Thyroid gland (tissue), 4 donors: ENCODE measurements around the gene PLXDC2. TPM values are rescaled to one million over a fixed set of nuclear protein-coding genes. Genes with fewer than 3 reads are reported as not detected.

Experiments used
- DNase-seq, 2 donors: peaks; one replicate each; pipeline ENCODE4 v3.0.0-alpha.2; 2019
- H3K27ac ChIP-seq, 3 donors: fragments of 200-600 bp; sonication (generic); 1 replicate in 2 of 3; 2 replicates in 1 of 3; pipeline ENCODE4 v1.5.1; 2016 to 2019; ENCODE audit warnings: mild to moderate bottlenecking in 1 of 3, moderate library complexity in 1 of 3
- H3K27me3 ChIP-seq: fragments of 200-600 bp; sonication (generic); one replicate; pipeline ENCODE4 v1.5.1; 2019
- H3K36me3 ChIP-seq, 2 donors: fragments of 200-600 bp; sonication (generic); one replicate each; pipeline ENCODE4 v1.5.1; 2016 to 2019
- H3K4me1 ChIP-seq, 2 donors: fragments of 200-600 bp; sonication (generic); one replicate each; pipeline ENCODE4 v1.5.1; 2017 to 2019
- H3K4me3 ChIP-seq, 3 donors: fragments of 200-600 bp; sonication (generic); replicated peaks in 1 of 3; 1 replicate in 2 of 3; 2 replicates in 1 of 3; pipeline ENCODE4 v1.5.1; 2016; ENCODE audit warnings: mild to moderate bottlenecking in 1 of 3
- H3K9me3 ChIP-seq: fragments of 200-600 bp; sonication (generic); one replicate; pipeline ENCODE4 v1.5.1; 2017
- CTCF ChIP-seq, 6 experiments: fragments of 200-600 bp in 3 of 6; fragments of 450-650 bp in 3 of 6; sonication (generic) in 3 of 6; IDR thresholded peaks; one replicate each; pipeline ENCODE4 v1.5.1; 2016 to 2019; ENCODE audit warnings: antibody characterized with exemption in 6 of 6, mild to moderate bottlenecking in 2 of 6, inconsistent platforms in 1 of 6, moderate library complexity in 1 of 6
- POLR2A ChIP-seq, 2 donors: fragments of 450-650 bp; IDR thresholded peaks; one replicate each; pipeline ENCODE4 v1.6.1; 2017; ENCODE audit warnings: antibody characterized with exemption in 2 of 2, mild to moderate bottlenecking in 2 of 2, moderate library complexity in 1 of 2
- WGBS, 2 donors: methylation state at CpG; one replicate each; pipeline ENCODE4 v1.1.5; 2017; 5-methylcytosine and 5-hydroxymethylcytosine counted together
- intact Hi-C: fragments of 100-400 bp; cut with DNase I; formaldehyde crosslinking; loops from one replicate; pipeline ENCODE4 v1.15.1; 2023
- total RNA-seq, 4 donors: library from RNA; depleted of rRNA; stranded (reverse); fragments of >200 nt; gene quantifications; one replicate each; pipeline ENCODE4 v1.2.3, GENCODE V29; 2016

Gene PLXDC2
- total RNA-seq, 4 donors from 2014 or later, result 44.6 to 91.0 (median 47.6) TPM

DNA sequence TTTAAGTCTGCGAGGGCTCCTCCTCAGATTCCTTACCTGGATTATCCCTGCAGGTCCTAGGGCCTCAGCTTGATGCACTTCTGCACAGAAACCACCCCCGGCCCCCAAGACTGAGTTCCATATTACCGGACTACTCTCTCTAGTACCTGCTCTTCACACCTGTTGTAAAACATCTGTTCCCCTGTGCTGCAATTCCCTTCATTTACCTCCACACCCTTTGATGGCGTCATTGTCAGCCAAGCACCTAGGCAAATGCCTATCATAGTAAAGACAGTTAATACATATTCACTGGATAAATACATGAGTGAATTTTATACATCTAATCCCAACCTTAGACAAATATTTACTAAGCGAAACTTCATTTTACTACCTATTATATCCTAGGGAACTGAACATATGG is 275.5 kb downstream of the PLXDC2 start:
- Histone ChIP-seq H3K36me3 (no peaks in the 10 kb centered on the region), H3K27ac (no peak overlapping the region), H3K9me3 (no peaks in the 10 kb centered on the region), H3K4me1 (no peaks in the 10 kb centered on the region), H3K27me3 (no peaks in the 10 kb centered on the region), H3K4me3 (no peak overlapping the region)
- no peak for DNase-seq
- intact Hi-C loops, result no loop called here
- TF ChIP-seq POLR2A (IDR thresholded peaks at IDR 0.05), result no peak
- TF ChIP-seq CTCF (IDR thresholded peaks at IDR 0.05), result no peak
- WGBS, 2 donors, result 95 to 97% methylated on average over 5 of the region's 5 CpGs

DNA sequence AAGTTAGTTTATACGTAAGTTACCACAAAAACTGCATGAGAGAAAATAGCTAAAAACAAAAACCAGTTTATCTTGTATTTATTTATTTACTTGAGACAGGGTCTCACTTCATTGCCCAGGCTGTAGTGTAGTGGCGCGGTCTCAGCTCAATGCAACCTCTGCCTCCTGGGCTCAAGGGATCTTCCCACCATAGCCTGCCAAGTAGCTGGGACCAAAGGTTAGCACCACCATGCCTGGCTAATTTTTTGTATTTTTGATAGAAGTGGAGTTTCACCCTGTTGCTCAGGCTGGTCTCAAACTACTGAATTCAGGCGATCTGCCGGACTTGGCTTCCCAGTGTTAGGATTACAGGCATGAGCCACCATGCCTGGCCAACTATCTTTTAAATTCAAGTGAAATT is 277.4 kb downstream of the PLXDC2 start:
- intact Hi-C loops, result no loop called here
- 82 to 86% methylated on average over 5 of the region's 5 CpGs for WGBS, 2 donors
- Histone ChIP-seq H3K36me3 (no peaks in the 10 kb centered on the region), H3K27ac (no peak overlapping the region), H3K27me3 (no peaks in the 10 kb centered on the region), H3K4me1 (no peaks in the 10 kb centered on the region), H3K9me3 (no peaks in the 10 kb centered on the region), H3K4me3 (no peak overlapping the region)
- TF ChIP-seq CTCF (IDR thresholded peaks at IDR 0.05) (no peak), POLR2A (IDR thresholded peaks at IDR 0.05) (no peak)
- peak in 1 of 2 donors; percentile 3 for DNase-seq

DNA sequence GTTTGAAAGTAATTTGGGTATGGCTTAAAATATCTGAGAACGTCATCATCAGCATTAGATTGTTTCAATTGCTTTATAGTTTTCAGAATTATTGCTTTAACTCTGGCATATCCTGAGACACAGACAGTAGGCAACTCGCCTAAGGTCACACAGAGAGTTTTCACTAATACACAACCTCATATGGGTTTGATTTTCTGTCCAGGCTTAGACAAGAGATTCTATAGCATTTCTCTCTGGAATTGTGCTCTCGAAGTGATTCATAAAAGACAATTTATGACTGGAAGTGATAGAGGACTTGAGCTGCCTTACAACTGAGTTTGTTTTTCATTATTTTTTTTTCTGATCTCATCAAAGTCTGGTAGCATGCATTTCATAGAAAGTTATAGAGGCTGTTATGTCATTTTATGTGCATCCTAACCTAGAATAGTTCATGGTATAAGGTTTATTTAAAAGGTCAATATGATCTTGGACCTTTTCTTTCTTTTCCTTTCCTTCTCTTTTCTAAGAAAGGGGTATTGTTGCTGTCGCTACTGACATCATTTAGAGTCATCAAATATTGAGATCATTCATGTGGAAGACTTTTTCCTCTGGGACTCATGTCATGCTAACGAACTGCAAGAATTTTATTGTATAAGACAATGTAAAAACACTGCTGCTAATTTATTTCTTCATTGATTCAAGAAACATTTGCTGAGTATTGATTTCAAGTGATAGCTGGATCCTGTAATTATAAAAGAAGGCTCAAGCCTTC is 278.2 kb downstream of the PLXDC2 start:
- Histone ChIP-seq H3K27ac (no peak overlapping the region), H3K27me3 (no peaks in the 10 kb centered on the region), H3K9me3 (no peaks in the 10 kb centered on the region), H3K36me3 (no peaks in the 10 kb centered on the region), H3K4me1 (peaks cover under 1 to 2% of the 10 kb centered on the region in 2 donors), H3K4me3 (no peak overlapping the region)
- no peak for TF ChIP-seq CTCF (IDR thresholded peaks at IDR 0.05)
- TF ChIP-seq POLR2A (IDR thresholded peaks at IDR 0.05), result no peak
- intact Hi-C loops, result no loop called here
- DNase-seq, result no peak
- WGBS, 2 donors, result 82 to 91% methylated on average over 5 of the region's 5 CpGs

GRCh38 chr10:20100171-20100570 is 283.9 kb downstream of the PLXDC2 start:
- H3K4me3 ChIP-seq, result no peak overlapping the region
- H3K4me1 ChIP-seq, result peaks cover 8 to 12% of the 10 kb centered on the region in 2 donors
- intact Hi-C loops, result no loop called here
- no peaks in the 10 kb centered on the region for H3K9me3 ChIP-seq
- H3K27me3 ChIP-seq, result no peaks in the 10 kb centered on the region
- DNase-seq, result no peak
- H3K27ac ChIP-seq, result peak overlapping the region in 1 of 3 donors; percentile 43
- TF ChIP-seq CTCF (IDR thresholded peaks at IDR 0.05) (no peak), POLR2A (IDR thresholded peaks at IDR 0.05) (no peak)
- 37 to 56% methylated on average over 2 of the region's 2 CpGs for WGBS, 2 donors
- no peaks in the 10 kb centered on the region for H3K36me3 ChIP-seq

DNA sequence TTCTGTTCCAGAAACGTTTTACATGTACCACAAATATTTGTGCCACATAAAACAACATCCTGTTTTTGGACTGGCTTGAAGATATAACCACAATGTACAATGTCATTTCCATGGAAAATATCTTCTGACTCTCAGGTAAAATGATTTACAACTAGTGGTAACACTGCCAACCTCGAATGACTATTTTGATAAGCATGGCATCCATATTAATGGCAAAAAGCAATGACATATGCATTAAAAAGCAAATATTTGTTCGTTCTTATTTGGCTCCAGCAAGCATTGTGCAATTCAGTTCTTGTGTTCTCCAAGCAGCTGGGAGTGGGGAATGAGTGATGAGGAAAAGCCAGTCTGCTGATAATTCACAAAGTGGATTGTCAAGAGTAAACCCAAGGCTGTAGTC is 289.0 kb downstream of the PLXDC2 start:
- Histone ChIP-seq H3K4me1 (peaks cover 0 to 3% of the 10 kb centered on the region in 2 donors), H3K27ac (no peak overlapping the region), H3K36me3 (no peaks in the 10 kb centered on the region), H3K27me3 (no peaks in the 10 kb centered on the region), H3K9me3 (no peaks in the 10 kb centered on the region), H3K4me3 (no peak overlapping the region)
- TF ChIP-seq CTCF (IDR thresholded peaks at IDR 0.05), result no peak
- no peak for TF ChIP-seq POLR2A (IDR thresholded peaks at IDR 0.05)
- 56 to 91% methylated on average over 3 of the region's 3 CpGs for WGBS, 2 donors
- intact Hi-C loops, result no loop called here
- no peak for DNase-seq
